Smooth muscle cell (in vitro differentiated cells): ENCODE results near the gene SCPEP1. TPM values are rescaled to one million over a fixed set of nuclear protein-coding genes. Genes with fewer than 3 reads are reported as not detected.

Source experiments
- DNase-seq: peaks from one replicate; lab custom pipeline; 2025; ENCODE audit not compliant: unreplicated experiment; lab: John Stamatoyannopoulos, UW
- H2AFZ ChIP-seq: fragments of 200-600 bp; sonication (generic); 2 replicates; pipeline ENCODE4 v1.6.0; 2016; ENCODE audit warnings: antibody characterized with exemption, low read depth, mild to moderate bottlenecking
- H3F3A ChIP-seq: fragments of 200-600 bp; sonication (generic); 2 replicates; pipeline ENCODE4 v1.6.0; 2017; ENCODE audit warnings: antibody characterized with exemption, low read depth
- H3K27ac ChIP-seq: fragments of 200-600 bp; sonication (generic); 2 replicates; pipeline ENCODE4 v1.5.1; 2016; ENCODE audit warnings: low read depth, mild to moderate bottlenecking
- H3K27me3 ChIP-seq: fragments of 200-600 bp; sonication (generic); 2 replicates; pipeline ENCODE4 v1.6.1; 2016; ENCODE audit warnings: low read depth, mild to moderate bottlenecking
- H3K36me3 ChIP-seq: fragments of 200-600 bp; sonication (generic); 2 replicates; pipeline ENCODE4 v1.5.1; 2016; ENCODE audit warnings: low read depth
- H3K4me1 ChIP-seq: fragments of 200-600 bp; sonication (generic); 2 replicates; pipeline ENCODE4 v1.5.1; 2016; ENCODE audit warnings: low read depth
- H3K4me2 ChIP-seq: fragments of 200-600 bp; sonication (generic); 2 replicates; pipeline ENCODE4 v1.6.0; 2016; ENCODE audit warnings: mild to moderate bottlenecking
- H3K4me3 ChIP-seq: fragments of 200-600 bp; sonication (generic); 2 replicates; pipeline ENCODE4 v1.5.1; 2016; ENCODE audit warnings: mild to moderate bottlenecking
- H3K79me2 ChIP-seq: fragments of 200-600 bp; sonication (generic); 2 replicates; pipeline ENCODE4 v1.6.0; 2016; ENCODE audit warnings: low read depth, mild to moderate bottlenecking
- H3K9ac ChIP-seq: fragments of 200-600 bp; sonication (generic); 2 replicates; pipeline ENCODE4 v1.6.0; 2016; ENCODE audit warnings: low read depth
- H3K9me3 ChIP-seq: fragments of 200-600 bp; sonication (generic); replicated peaks from 2 replicates; pipeline ENCODE4 v1.5.1; 2016; ENCODE audit warnings: low read depth
- H4K20me1 ChIP-seq: fragments of 200-600 bp; sonication (generic); 2 replicates; pipeline ENCODE4 v1.6.0; 2016; ENCODE audit warnings: low read depth
- WGBS: methylation state at CpG from one replicate; pipeline ENCODE4 v1.1.7; 2016; ENCODE audit warnings: low lambda C conversion rate; 5-methylcytosine and 5-hydroxymethylcytosine counted together
- polyA plus RNA-seq: library from polyadenylated mRNA; unstranded; fragments of >200 nt; fragmentation: Nextera tagmentation; extraction: Ambion mirVana; gene quantifications from 2 replicates; pipeline ENCODE4 v1.2.1, GENCODE V29; 2016
- total RNA-seq: library from RNA; depleted of rRNA; stranded (reverse); fragments of >200 nt; gene quantifications from 2 replicates; pipeline ENCODE4 v1.2.3, GENCODE V29; 2014
- TF ChIP-seq, protein P1 (sequence below): fragments of 200-600 bp; sonication (generic); IDR thresholded peaks from 2 replicates; pipeline ENCODE4 v1.5.1; 2017; ENCODE audit warnings: borderline replicate concordance, mild to moderate bottlenecking, antibody characterized with exemption; ENCODE audit not compliant: insufficient read depth, poor library complexity, severe bottlenecking

SCPEP1 gene
- total and polyA plus RNA-seq, 2 experiments from 2014 or later = 42.8 to 48.5 TPM

GRCh38 chr17:56987283-56987834 is 9.4 kb downstream of the SCPEP1 start:
- H3K9me3 ChIP-seq = no peaks in the 10 kb centered on the region
- H3K4me2 ChIP-seq = no peak overlapping the region
- no peak overlapping the region for H3K27ac ChIP-seq
- no peaks in the 10 kb centered on the region for H3F3A ChIP-seq
- H3K4me3 ChIP-seq = no peak overlapping the region
- H3K9ac ChIP-seq = no peak overlapping the region
- H3K36me3 ChIP-seq = no peaks in the 10 kb centered on the region
- 94% methylated on average over 11 of the region's 11 CpGs for WGBS
- no peak for DNase-seq
- peaks cover 9% of the 10 kb centered on the region for H3K4me1 ChIP-seq
- no peaks in the 10 kb centered on the region for H3K27me3 ChIP-seq
- no peaks in the 10 kb centered on the region for H4K20me1 ChIP-seq
- H3K79me2 ChIP-seq = no peaks in the 10 kb centered on the region
- TF ChIP-seq, protein P1, sequence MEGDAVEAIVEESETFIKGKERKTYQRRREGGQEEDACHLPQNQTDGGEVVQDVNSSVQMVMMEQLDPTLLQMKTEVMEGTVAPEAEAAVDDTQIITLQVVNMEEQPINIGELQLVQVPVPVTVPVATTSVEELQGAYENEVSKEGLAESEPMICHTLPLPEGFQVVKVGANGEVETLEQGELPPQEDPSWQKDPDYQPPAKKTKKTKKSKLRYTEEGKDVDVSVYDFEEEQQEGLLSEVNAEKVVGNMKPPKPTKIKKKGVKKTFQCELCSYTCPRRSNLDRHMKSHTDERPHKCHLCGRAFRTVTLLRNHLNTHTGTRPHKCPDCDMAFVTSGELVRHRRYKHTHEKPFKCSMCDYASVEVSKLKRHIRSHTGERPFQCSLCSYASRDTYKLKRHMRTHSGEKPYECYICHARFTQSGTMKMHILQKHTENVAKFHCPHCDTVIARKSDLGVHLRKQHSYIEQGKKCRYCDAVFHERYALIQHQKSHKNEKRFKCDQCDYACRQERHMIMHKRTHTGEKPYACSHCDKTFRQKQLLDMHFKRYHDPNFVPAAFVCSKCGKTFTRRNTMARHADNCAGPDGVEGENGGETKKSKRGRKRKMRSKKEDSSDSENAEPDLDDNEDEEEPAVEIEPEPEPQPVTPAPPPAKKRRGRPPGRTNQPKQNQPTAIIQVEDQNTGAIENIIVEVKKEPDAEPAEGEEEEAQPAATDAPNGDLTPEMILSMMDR = no peak
- no peak overlapping the region for H2AFZ ChIP-seq

- Histone ChIP-seq H2AFZ (no peak overlapping the region), H4K20me1 (no peaks in the 10 kb centered on the region), H3K36me3 (no peaks in the 10 kb centered on the region), H3F3A (no peaks in the 10 kb centered on the region), H3K9ac (no peak overlapping the region), H3K27me3 (no peaks in the 10 kb centered on the region), H3K4me3 (no peak overlapping the region), H3K79me2 (no peaks in the 10 kb centered on the region), H3K4me1 (no peaks in the 10 kb centered on the region), H3K9me3 (no peaks in the 10 kb centered on the region), H3K27ac (no peak overlapping the region), H3K4me2 (no peak overlapping the region)
- WGBS = over 99% methylated on average over 4 of the region's 4 CpGs
- no peak for DNase-seq
- TF ChIP-seq, protein P1 = no peak
Observed at GRCh38 chr17:56988901-56989572, 11.1 kb downstream of the SCPEP1 start.

DNA sequence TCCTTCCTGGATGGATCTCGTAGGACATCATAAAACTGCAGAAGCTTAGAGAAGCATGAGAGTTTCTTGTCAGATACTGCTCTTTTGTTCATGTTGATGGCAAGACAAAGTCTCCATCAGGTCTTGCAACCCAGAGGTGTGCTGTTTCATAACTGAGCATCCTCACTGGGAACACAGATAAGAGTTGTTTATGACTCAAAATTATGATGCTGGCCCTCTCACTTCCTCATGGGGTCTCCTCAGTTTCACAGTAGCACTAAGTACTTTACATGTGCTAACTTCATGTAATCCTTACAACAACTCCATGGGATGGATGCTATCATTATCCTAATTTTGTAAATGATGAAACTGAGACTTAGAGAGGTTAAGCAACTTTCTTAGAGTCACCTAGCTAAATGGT is 14.4 kb downstream of the SCPEP1 start:
- Histone ChIP-seq H3K4me2 (no peak overlapping the region), H4K20me1 (no peaks in the 10 kb centered on the region), H3K36me3 (no peaks in the 10 kb centered on the region), H3F3A (no peaks in the 10 kb centered on the region), H3K4me1 (no peaks in the 10 kb centered on the region), H3K4me3 (no peak overlapping the region), H3K79me2 (no peaks in the 10 kb centered on the region), H3K9me3 (no peaks in the 10 kb centered on the region), H3K27me3 (no peaks in the 10 kb centered on the region), H3K27ac (no peak overlapping the region), H2AFZ (no peak overlapping the region), H3K9ac (no peak overlapping the region)
- DNase-seq = no peak
- 35% methylated on average over 1 of the region's 1 CpG for WGBS
- TF ChIP-seq, protein P1 = no peak
